ENCODE data around the gene UBL3. TPM values are rescaled to one million over a fixed set of nuclear protein-coding genes. Genes with fewer than 3 reads are reported as not detected.

The UBL3 gene
- total RNA-seq, 1 experiment from 2014 or later: 19.0 TPM

GRCh38 chr13:29817604-29818378 is 32.6 kb downstream of the UBL3 start:
- Histone ChIP-seq H3K56ac (ENCODE audit: insufficient read length, low read depth, low read length) (no peak overlapping the region), H3K9ac (ENCODE audit: extremely low read depth, insufficient read length, low read length) (no peak overlapping the region), H3K27me3 (ENCODE audit: insufficient read depth, low read length) (no peaks in the 10 kb centered on the region), H2BK120ac (ENCODE audit: low read depth, low read length, poor library complexity, severe bottlenecking) (no peak overlapping the region), H3K79me2 (ENCODE audit: insufficient read depth, low read length) (no peaks in the 10 kb centered on the region; the same call in 1 of the 2 replicates), H3K4me2 (ENCODE audit: insufficient read depth, insufficient read length, low read length) (no peak overlapping the region), H2BK15ac (ENCODE audit: low read depth, low read length) (no peak overlapping the region), H4K8ac (replicated peaks; ENCODE audit: insufficient read length, low read depth, low read length) (no peak overlapping the region), H3K4ac (ENCODE audit: low read depth, low read length) (no peak overlapping the region), H3K4me1 (ENCODE audit: insufficient read depth, low read length) (no peaks in the 10 kb centered on the region), H4K20me1 (ENCODE audit: control insufficient read depth, insufficient read depth, insufficient read length) (no peaks in the 10 kb centered on the region), H3K18ac (ENCODE audit: insufficient read length, low read depth, low read length) (no peak overlapping the region), H3K27ac (ENCODE audit: insufficient read length, low read depth, low read length) (no peak overlapping the region), H3K23ac (ENCODE audit: insufficient read length, low read depth, low read length) (no peak overlapping the region), H2BK5ac (ENCODE audit: insufficient read length, low read length) (no peak overlapping the region), H3K23me2 (ENCODE audit: insufficient read length, low read depth, low read length, poor library complexity, severe bottlenecking) (no peaks in the 10 kb centered on the region), H4K91ac (ENCODE audit: insufficient read length, low read depth, low read length) (no peak overlapping the region), H3K14ac (ENCODE audit: insufficient read depth, low read length) (no peak overlapping the region), H3K79me1 (ENCODE audit: insufficient read depth, low read depth, low read length, poor library complexity, severe bottlenecking) (no peaks in the 10 kb centered on the region), H4K5ac (ENCODE audit: insufficient read length, low read depth, low read length) (no peak overlapping the region), H2AK5ac (ENCODE audit: insufficient read length, low read length) (no peak overlapping the region), H2BK20ac (ENCODE audit: low read depth, low read length, poor library complexity, severe bottlenecking) (no peak overlapping the region), H2AFZ (ENCODE audit: low read length) (no peak overlapping the region), H2BK12ac (ENCODE audit: insufficient read length, low read depth, low read length) (no peak overlapping the region), H3K9me3 (ENCODE audit: control insufficient read depth, low read depth, low read length) (no peaks in the 10 kb centered on the region), H3T11ph (ENCODE audit: low read length) (no peak overlapping the region)
- no peaks in the 10 kb centered on the region; a peak in 1 of 7 replicates for H3K36me3 Mint-ChIP-seq (ENCODE audit: insufficient read depth in 1 of 3, low read depth in 3 of 3)
- no peaks in the 10 kb centered on the region for H3K9me3 Mint-ChIP-seq
- peak overlapping the region; percentile 8 to 63 (median 53); a peak in 3 of 7 replicates for H3K27ac Mint-ChIP-seq
- WGBS (ENCODE audit: extremely low coverage, insufficient read length, low lambda C conversion rate): no CpG with 5 or more reads among the region's 3 CpGs
- no peaks in the 10 kb centered on the region for H3K27me3 Mint-ChIP-seq (ENCODE audit: low read depth)
- no peak for DNase-seq
- peaks cover 16 to 21% of the 10 kb centered on the region in 2 experiments for H3K4me1 Mint-ChIP-seq
- H3K4me3 Mint-ChIP-seq: no peak overlapping the region; a peak in 2 of 5 replicates
- no peak for TF ChIP-seq CTCF (conservative IDR thresholded peaks at IDR 0.05)
